A549 (cell line): ENCODE measurements around the gene HOXB8. TPM values are rescaled to one million over a fixed set of nuclear protein-coding genes. Genes with fewer than 3 reads are reported as not detected.

Experiments used
- BHLHE40 ChIP-seq: IDR thresholded peaks from 2 replicates; pipeline ENCODE4 v1.6.1; 2012; ENCODE audit warnings: low read depth, low read length, inconsistent platforms
- E2F6 ChIP-seq: IDR thresholded peaks from 2 replicates; pipeline ENCODE4 v1.6.1; 2012; ENCODE audit warnings: low read depth, borderline replicate concordance
- EHF ChIP-seq: fragments of 250-450 bp; sonication (Bioruptor Pico); IDR thresholded peaks from 2 replicates; pipeline ENCODE4 v1.5.0; 2020; ENCODE audit warnings: mild to moderate bottlenecking
- EHMT2 ChIP-seq: fragments of 200-600 bp; sonication (generic); IDR thresholded peaks from 2 replicates; pipeline ENCODE4 v1.6.1; 2016; ENCODE audit warnings: antibody characterized with exemption, low read depth, mild to moderate bottlenecking, moderate library complexity
- ELK1 ChIP-seq: fragments of 150-350 bp; IDR thresholded peaks from 2 replicates; pipeline ENCODE4 v1.6.1; 2014; ENCODE audit warnings: low read depth, mild to moderate bottlenecking, low read length
- GATA3 ChIP-seq: IDR thresholded peaks from 2 replicates; pipeline ENCODE4 v1.6.1; 2012; ENCODE audit warnings: borderline replicate concordance
- HES2 ChIP-seq: fragments of >200 bp; sonication (Bioruptor Twin); formaldehyde crosslinking; IDR thresholded peaks from 2 replicates; pipeline ENCODE4 v1.6.1; 2016
- KDM1A ChIP-seq: fragments of 200-600 bp; sonication (generic); IDR thresholded peaks from 2 replicates; pipeline ENCODE4 v1.6.1; 2016; ENCODE audit warnings: low read depth, mild to moderate bottlenecking
- NR3C1 ChIP-seq: fragments of >200 bp; sonication (Bioruptor Twin); formaldehyde crosslinking; IDR thresholded peaks from 3 replicates; pipeline ENCODE4 v1.6.1; 2017
- POLR2A ChIP-seq: IDR thresholded peaks from 2 replicates; pipeline ENCODE4 v1.6.1; 2012; ENCODE audit warnings: mild to moderate bottlenecking, low read length
- RARB ChIP-seq: fragments of 250-450 bp; sonication (Bioruptor Pico); IDR thresholded peaks from 2 replicates; pipeline ENCODE4 v1.8.0; 2021; ENCODE audit warnings: mild to moderate bottlenecking, moderate library complexity
- RNF2 ChIP-seq: fragments of 200-600 bp; sonication (generic); IDR thresholded peaks from 2 replicates; pipeline ENCODE4 v1.6.1; 2016; ENCODE audit warnings: low read depth, mild to moderate bottlenecking, antibody characterized with exemption, moderate library complexity, borderline replicate concordance
- TFCP2L1 ChIP-seq: fragments of 250-450 bp; sonication (Bioruptor Pico); IDR thresholded peaks from 2 replicates; pipeline ENCODE4 v1.5.0; 2021; ENCODE audit warnings: mild to moderate bottlenecking
- polyA plus RNA-seq, 4 experiments: library from polyadenylated mRNA; depleted of rRNA in 3 of 4; stranded (reverse); fragments of >200 nt; fragmentation: RNase III in 1 of 4; extraction: RNeasy Plus Mini Kit Qiagen cat#74134 plus additional on column Dnase treatment in 1 of 4; gene quantifications; 2 replicates in 3 of 4; 3 replicates in 1 of 4; pipeline ENCODE4 v1.2.3, GENCODE V29; 2011 to 2017
- TF ChIP-seq, protein P1 (sequence below): IDR thresholded peaks from 2 replicates; pipeline ENCODE4 v1.6.1; 2012
- TF ChIP-seq, protein P2 (sequence below): fragments of 250-450 bp; sonication (Bioruptor Pico); IDR thresholded peaks from 2 replicates; pipeline ENCODE4 v1.5.0; 2021; ENCODE audit warnings: mild to moderate bottlenecking, moderate library complexity, borderline replicate concordance
- TF ChIP-seq, protein P3 (sequence below): fragments of >200 bp; sonication (Bioruptor Twin); formaldehyde crosslinking; IDR thresholded peaks from 3 replicates; pipeline ENCODE4 v1.6.1; 2016
- TF ChIP-seq, protein P4 (sequence below): fragments of 200-600 bp; sonication (generic); IDR thresholded peaks from 2 replicates; pipeline ENCODE4 v1.6.1; 2016; ENCODE audit warnings: antibody characterized with exemption, mild to moderate bottlenecking, moderate library complexity

Gene HOXB8
- polyA plus RNA-seq, 2 of the 4 experiments (the other 2 are of a cell fraction) = 5.8 to 11.1 TPM

DNA sequence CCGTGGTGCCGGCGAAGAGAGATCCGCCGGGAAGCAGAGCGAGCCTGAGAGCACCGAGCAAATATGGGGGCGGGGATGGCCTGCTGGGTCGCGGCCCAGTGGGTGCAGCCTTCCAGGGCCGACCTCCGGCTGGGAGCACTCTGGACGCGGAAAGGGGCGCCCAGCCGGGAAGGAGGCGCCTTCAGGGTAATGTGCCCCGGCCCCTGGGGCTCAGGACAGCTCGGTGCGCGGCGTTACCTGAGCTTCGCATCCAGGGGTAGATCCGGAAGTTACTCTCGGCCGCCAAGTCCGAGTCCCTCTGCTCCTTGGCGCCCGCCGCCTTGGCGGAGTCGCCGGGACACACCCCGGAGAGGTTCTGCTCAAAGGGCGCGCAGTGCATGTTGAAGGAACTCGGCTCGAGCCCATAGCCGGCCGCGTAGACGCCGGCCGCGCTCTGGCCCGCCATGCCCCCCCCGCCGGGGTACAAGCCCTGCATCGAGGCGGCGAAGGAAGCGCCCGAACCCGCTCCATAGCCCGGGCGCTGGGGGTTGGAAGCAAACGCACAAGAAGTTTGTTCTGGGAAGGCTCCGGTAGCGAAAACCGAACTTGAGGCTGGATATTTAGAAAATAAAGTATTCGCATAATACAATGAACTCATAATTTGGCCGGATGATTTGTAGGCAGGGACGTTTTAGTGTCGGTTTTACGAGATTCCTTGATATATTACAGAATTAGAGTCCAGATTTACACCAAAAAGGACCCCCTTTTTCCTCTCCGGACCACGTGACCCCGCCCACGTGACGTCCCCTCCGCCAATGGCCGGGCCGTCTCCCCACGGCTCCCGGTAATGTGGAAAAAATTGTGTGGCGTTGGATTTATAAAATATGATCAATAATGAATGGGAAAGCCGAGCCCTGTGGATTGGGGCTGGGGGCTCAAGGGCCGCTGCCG is 4.5 kb downstream of the HOXB8 start, which contains the start of gene HOXB7 (continued):
- TF ChIP-seq HES2 (no peak), ELK1 (no peak), GATA3 (no peak), RARB (CRISPR knock-in tag) (no peak), NR3C1 (no peak), EHF (CRISPR knock-in tag) (no peak; the same call in 1 of the 2 replicates), EHMT2 (no peak), KDM1A (no peak), TFCP2L1 (CRISPR knock-in tag) (0 out of 2 replicates have a peak, but pooled peaks have one; percentile 15), BHLHE40 (no peak), E2F6 (0 out of 2 replicates have a peak, but pooled peaks have one; percentile 9), RNF2 (no peak), POLR2A (peak; percentile 66)
- TF ChIP-seq, protein P1, sequence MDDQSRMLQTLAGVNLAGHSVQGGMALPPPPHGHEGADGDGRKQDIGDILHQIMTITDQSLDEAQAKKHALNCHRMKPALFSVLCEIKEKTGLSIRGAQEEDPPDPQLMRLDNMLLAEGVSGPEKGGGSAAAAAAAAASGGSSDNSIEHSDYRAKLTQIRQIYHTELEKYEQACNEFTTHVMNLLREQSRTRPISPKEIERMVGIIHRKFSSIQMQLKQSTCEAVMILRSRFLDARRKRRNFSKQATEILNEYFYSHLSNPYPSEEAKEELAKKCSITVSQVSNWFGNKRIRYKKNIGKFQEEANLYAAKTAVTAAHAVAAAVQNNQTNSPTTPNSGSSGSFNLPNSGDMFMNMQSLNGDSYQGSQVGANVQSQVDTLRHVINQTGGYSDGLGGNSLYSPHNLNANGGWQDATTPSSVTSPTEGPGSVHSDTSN = no peak
- TF ChIP-seq, protein P2, sequence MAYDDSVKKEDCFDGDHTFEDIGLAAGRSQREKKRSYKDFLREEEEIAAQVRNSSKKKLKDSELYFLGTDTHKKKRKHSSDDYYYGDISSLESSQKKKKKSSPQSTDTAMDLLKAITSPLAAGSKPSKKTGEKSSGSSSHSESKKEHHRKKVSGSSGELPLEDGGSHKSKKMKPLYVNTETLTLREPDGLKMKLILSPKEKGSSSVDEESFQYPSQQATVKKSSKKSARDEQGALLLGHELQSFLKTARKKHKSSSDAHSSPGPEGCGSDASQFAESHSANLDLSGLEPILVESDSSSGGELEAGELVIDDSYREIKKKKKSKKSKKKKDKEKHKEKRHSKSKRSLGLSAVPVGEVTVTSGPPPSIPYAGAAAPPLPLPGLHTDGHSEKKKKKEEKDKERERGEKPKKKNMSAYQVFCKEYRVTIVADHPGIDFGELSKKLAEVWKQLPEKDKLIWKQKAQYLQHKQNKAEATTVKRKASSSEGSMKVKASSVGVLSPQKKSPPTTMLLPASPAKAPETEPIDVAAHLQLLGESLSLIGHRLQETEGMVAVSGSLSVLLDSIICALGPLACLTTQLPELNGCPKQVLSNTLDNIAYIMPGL = peak; percentile 83; the same call in 1 of the 2 replicates
- TF ChIP-seq, protein P3, sequence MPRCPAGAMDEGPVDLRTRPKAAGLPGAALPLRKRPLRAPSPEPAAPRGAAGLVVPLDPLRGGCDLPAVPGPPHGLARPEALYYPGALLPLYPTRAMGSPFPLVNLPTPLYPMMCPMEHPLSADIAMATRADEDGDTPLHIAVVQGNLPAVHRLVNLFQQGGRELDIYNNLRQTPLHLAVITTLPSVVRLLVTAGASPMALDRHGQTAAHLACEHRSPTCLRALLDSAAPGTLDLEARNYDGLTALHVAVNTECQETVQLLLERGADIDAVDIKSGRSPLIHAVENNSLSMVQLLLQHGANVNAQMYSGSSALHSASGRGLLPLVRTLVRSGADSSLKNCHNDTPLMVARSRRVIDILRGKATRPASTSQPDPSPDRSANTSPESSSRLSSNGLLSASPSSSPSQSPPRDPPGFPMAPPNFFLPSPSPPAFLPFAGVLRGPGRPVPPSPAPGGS = peak; percentile 59; the same call in 1 of the 3 replicates
- TF ChIP-seq, protein P4, sequence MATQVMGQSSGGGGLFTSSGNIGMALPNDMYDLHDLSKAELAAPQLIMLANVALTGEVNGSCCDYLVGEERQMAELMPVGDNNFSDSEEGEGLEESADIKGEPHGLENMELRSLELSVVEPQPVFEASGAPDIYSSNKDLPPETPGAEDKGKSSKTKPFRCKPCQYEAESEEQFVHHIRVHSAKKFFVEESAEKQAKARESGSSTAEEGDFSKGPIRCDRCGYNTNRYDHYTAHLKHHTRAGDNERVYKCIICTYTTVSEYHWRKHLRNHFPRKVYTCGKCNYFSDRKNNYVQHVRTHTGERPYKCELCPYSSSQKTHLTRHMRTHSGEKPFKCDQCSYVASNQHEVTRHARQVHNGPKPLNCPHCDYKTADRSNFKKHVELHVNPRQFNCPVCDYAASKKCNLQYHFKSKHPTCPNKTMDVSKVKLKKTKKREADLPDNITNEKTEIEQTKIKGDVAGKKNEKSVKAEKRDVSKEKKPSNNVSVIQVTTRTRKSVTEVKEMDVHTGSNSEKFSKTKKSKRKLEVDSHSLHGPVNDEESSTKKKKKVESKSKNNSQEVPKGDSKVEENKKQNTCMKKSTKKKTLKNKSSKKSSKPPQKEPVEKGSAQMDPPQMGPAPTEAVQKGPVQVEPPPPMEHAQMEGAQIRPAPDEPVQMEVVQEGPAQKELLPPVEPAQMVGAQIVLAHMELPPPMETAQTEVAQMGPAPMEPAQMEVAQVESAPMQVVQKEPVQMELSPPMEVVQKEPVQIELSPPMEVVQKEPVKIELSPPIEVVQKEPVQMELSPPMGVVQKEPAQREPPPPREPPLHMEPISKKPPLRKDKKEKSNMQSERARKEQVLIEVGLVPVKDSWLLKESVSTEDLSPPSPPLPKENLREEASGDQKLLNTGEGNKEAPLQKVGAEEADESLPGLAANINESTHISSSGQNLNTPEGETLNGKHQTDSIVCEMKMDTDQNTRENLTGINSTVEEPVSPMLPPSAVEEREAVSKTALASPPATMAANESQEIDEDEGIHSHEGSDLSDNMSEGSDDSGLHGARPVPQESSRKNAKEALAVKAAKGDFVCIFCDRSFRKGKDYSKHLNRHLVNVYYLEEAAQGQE = peak; percentile 61; the same call in 1 of the 2 replicates
